ENCODE results near the gene SLC9C2. TPM values are rescaled to one million over a fixed set of nuclear protein-coding genes. Genes with fewer than 3 reads are reported as not detected.

Gene SLC9C2
- polyA plus RNA-seq, 1 donor from 2014 or later, result 0.31 TPM

DNA sequence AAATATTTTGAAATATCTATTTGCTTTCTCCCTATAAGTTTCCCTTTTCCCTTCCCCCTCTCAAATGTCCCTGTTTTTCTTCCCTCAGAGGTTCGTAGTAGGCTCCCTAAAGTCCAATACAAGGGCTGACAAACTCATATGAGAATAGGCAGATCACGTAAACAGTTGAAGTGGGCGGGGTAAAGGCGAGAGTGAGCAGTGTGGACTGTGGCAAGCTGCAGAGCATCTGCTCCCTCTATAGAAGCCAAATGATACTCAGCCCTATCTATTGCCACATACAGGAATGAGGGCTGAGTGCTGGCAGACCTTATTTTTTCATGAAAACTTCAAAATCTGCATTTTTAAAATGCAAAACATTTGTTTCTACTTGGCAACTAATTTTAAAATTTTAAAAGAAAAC lies 99.5 kb downstream of the SLC9C2 start:
- Histone ChIP-seq H3K4me3 (ENCODE audit: low read length) (no peak overlapping the region), H3K36me3 (ENCODE audit: insufficient read depth, low read length) (no peaks in the 10 kb centered on the region), H3K4me2 (ENCODE audit: low read length) (no peak overlapping the region), H3F3A (ENCODE audit: insufficient read depth, low read length, poor library complexity, severe bottlenecking) (no peaks in the 10 kb centered on the region), H3K9me3 (ENCODE audit: low read length) (no peaks in the 10 kb centered on the region), H3K79me2 (replicated peaks; ENCODE audit: insufficient read depth, low read length) (no peaks in the 10 kb centered on the region), H2AFZ (ENCODE audit: low read depth, low read length) (no peak overlapping the region), H3K9me2 (ENCODE audit: insufficient read depth, low read length) (no peaks in the 10 kb centered on the region), H4K20me1 (ENCODE audit: insufficient read depth) (no peaks in the 10 kb centered on the region), H3K27ac (ENCODE audit: low read length) (no peak overlapping the region), H3K9ac (ENCODE audit: low read length) (no peak overlapping the region), H3K27me3 (ENCODE audit: insufficient read depth, low read depth, low read length) (no peaks in the 10 kb centered on the region)
- no peak for TF ChIP-seq EZH2 (IDR thresholded peaks at IDR 0.05; ENCODE audit: borderline replicate concordance, insufficient read depth, low read length, poor library complexity, severe bottlenecking)
- no peak for TF ChIP-seq SMC3 (conservative IDR thresholded peaks at IDR 0.05; ENCODE audit: poor library complexity)
- no peak for TF ChIP-seq EP300 (conservative IDR thresholded peaks at IDR 0.05; ENCODE audit: poor library complexity, severe bottlenecking)
- TF ChIP-seq, protein P1, sequence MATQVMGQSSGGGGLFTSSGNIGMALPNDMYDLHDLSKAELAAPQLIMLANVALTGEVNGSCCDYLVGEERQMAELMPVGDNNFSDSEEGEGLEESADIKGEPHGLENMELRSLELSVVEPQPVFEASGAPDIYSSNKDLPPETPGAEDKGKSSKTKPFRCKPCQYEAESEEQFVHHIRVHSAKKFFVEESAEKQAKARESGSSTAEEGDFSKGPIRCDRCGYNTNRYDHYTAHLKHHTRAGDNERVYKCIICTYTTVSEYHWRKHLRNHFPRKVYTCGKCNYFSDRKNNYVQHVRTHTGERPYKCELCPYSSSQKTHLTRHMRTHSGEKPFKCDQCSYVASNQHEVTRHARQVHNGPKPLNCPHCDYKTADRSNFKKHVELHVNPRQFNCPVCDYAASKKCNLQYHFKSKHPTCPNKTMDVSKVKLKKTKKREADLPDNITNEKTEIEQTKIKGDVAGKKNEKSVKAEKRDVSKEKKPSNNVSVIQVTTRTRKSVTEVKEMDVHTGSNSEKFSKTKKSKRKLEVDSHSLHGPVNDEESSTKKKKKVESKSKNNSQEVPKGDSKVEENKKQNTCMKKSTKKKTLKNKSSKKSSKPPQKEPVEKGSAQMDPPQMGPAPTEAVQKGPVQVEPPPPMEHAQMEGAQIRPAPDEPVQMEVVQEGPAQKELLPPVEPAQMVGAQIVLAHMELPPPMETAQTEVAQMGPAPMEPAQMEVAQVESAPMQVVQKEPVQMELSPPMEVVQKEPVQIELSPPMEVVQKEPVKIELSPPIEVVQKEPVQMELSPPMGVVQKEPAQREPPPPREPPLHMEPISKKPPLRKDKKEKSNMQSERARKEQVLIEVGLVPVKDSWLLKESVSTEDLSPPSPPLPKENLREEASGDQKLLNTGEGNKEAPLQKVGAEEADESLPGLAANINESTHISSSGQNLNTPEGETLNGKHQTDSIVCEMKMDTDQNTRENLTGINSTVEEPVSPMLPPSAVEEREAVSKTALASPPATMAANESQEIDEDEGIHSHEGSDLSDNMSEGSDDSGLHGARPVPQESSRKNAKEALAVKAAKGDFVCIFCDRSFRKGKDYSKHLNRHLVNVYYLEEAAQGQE (IDR thresholded peaks at IDR 0.05; ENCODE audit: borderline replicate concordance), result no peak
- TF ChIP-seq MXI1 (conservative IDR thresholded peaks at IDR 0.05; ENCODE audit: poor library complexity, severe bottlenecking), result no peak
- TF ChIP-seq RAD21 (conservative IDR thresholded peaks at IDR 0.05), result no peak
- no peak for TF ChIP-seq TAF1 (IDR thresholded peaks at IDR 0.05; ENCODE audit: low read depth)

DNA sequence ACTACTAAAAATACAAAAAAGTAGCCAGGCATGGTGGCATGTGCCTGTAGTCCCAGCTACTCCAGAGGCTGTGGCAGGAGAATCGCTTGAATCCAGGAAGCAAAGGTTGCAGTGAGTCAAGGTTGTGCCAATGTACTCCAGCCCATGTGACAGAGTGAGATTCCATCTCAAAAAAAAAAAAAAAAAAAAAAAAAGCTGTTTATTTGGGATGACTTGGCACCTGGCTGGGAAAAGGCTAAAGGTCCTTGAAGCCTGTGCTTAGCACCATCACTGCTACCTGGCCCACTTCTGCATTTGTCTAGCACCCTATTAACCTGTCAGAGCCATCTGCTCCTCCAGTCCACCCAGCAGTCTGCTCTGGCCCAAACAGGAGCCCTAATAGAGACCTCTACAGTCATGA lies 100.8 kb downstream of the SLC9C2 start:
- no peak overlapping the region for H3K27ac ChIP-seq (ENCODE audit: low read length)
- H4K20me1 ChIP-seq (ENCODE audit: insufficient read depth), result no peaks in the 10 kb centered on the region
- no peaks in the 10 kb centered on the region for H3K9me2 ChIP-seq (ENCODE audit: insufficient read depth, low read length)
- no peaks in the 10 kb centered on the region for H3F3A ChIP-seq (ENCODE audit: insufficient read depth, low read length, poor library complexity, severe bottlenecking)
- TF ChIP-seq, protein P2, sequence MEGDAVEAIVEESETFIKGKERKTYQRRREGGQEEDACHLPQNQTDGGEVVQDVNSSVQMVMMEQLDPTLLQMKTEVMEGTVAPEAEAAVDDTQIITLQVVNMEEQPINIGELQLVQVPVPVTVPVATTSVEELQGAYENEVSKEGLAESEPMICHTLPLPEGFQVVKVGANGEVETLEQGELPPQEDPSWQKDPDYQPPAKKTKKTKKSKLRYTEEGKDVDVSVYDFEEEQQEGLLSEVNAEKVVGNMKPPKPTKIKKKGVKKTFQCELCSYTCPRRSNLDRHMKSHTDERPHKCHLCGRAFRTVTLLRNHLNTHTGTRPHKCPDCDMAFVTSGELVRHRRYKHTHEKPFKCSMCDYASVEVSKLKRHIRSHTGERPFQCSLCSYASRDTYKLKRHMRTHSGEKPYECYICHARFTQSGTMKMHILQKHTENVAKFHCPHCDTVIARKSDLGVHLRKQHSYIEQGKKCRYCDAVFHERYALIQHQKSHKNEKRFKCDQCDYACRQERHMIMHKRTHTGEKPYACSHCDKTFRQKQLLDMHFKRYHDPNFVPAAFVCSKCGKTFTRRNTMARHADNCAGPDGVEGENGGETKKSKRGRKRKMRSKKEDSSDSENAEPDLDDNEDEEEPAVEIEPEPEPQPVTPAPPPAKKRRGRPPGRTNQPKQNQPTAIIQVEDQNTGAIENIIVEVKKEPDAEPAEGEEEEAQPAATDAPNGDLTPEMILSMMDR (IDR thresholded peaks at IDR 0.05; ENCODE audit: poor library complexity, severe bottlenecking), result no peak
- TF ChIP-seq EZH2 (IDR thresholded peaks at IDR 0.05; ENCODE audit: borderline replicate concordance, insufficient read depth, low read length, poor library complexity, severe bottlenecking), result no peak
- no peak for TF ChIP-seq MXI1 (conservative IDR thresholded peaks at IDR 0.05; ENCODE audit: poor library complexity, severe bottlenecking)
- no peak for TF ChIP-seq SMC3 (conservative IDR thresholded peaks at IDR 0.05; ENCODE audit: poor library complexity)
- no peak for TF ChIP-seq EP300 (conservative IDR thresholded peaks at IDR 0.05; ENCODE audit: poor library complexity, severe bottlenecking)
- no peak for TF ChIP-seq POLR2AphosphoS5 (IDR thresholded peaks at IDR 0.05)
- no peak for TF ChIP-seq RAD21 (conservative IDR thresholded peaks at IDR 0.05)
- TF ChIP-seq, protein P1 (IDR thresholded peaks at IDR 0.05; ENCODE audit: borderline replicate concordance), result no peak
- TF ChIP-seq TAF1 (IDR thresholded peaks at IDR 0.05; ENCODE audit: low read depth), result no peak
- H3K36me3 ChIP-seq (ENCODE audit: insufficient read depth, low read length), result no peaks in the 10 kb centered on the region
- H3K4me3 ChIP-seq (ENCODE audit: low read length), result no peak overlapping the region
- no peaks in the 10 kb centered on the region for H3K27me3 ChIP-seq (ENCODE audit: insufficient read depth, low read depth, low read length)
- H3K9ac ChIP-seq (ENCODE audit: low read length), result no peak overlapping the region
- no peaks in the 10 kb centered on the region for H3K79me2 ChIP-seq (replicated peaks; ENCODE audit: insufficient read depth, low read length)
- no peak overlapping the region for H2AFZ ChIP-seq (ENCODE audit: low read depth, low read length)
- H3K4me2 ChIP-seq (ENCODE audit: low read length), result no peak overlapping the region
- H3K9me3 ChIP-seq (ENCODE audit: low read length), result no peaks in the 10 kb centered on the region

Data from neural cell (in vitro differentiated cells).